AG04450 (cell line): ENCODE results near the gene PARD3B. TPM values are rescaled to one million over a fixed set of nuclear protein-coding genes. Genes with fewer than 3 reads are reported as not detected.

Experiments used
- CTCF ChIA-PET: fragments of 300-600, 350-600 bp; formaldehyde crosslinking; extraction: SDS; loops from one replicate; lab custom pipeline; 2022; ENCODE audit warnings: antibody characterized with exemption, inconsistent platforms; lab: Charles Lee
- POLR2A ChIA-PET: fragments of 350-600 bp; formaldehyde crosslinking; extraction: SDS; loops from one replicate; lab custom pipeline; 2021; ENCODE audit warnings: antibody characterized with exemption, inconsistent platforms; lab: Yijun Ruan, JAX
- DNase-seq: peaks from one replicate; pipeline ENCODE4 v3.0.0-alpha.2; 2011; ENCODE audit warnings: low read depth, low spot score
- H3K27ac ChIP-seq: one replicate; pipeline ENCODE4 v1.5.1; 2012; ENCODE audit warnings: low read depth, low read length, control low read depth
- H3K27me3 ChIP-seq: one replicate; pipeline ENCODE4 v1.6.0; 2012; ENCODE audit warnings: low read length; ENCODE audit not compliant: control insufficient read depth, insufficient read depth
- H3K4me3 ChIP-seq: 2 replicates; pipeline ENCODE4 v1.5.1; 2011; ENCODE audit warnings: mild to moderate bottlenecking, low read depth, low read length, control low read depth
- H3K9me3 ChIP-seq: 2 replicates; pipeline ENCODE4 v1.5.1; 2012; ENCODE audit warnings: low read length; ENCODE audit not compliant: control insufficient read depth, insufficient read depth
- polyA plus RNA-seq: library from polyadenylated mRNA; depleted of rRNA; stranded (reverse); fragments of >200 nt; gene quantifications from 2 replicates; pipeline ENCODE4 v1.2.3, GENCODE V29; 2011
- TF ChIP-seq, protein P1 (sequence below): IDR thresholded peaks from 2 replicates; pipeline ENCODE4 v1.5.1; 2011; ENCODE audit warnings: low read depth, low read length, control low read depth, inconsistent platforms

Gene PARD3B
- polyA plus RNA-seq, 1 experiment, result 8.5 TPM

GRCh38 chr2:205288686-205289085 lies 743.4 kb downstream of the PARD3B start:
- H3K27me3 ChIP-seq, result no peaks in the 10 kb centered on the region
- TF ChIP-seq, protein P1, sequence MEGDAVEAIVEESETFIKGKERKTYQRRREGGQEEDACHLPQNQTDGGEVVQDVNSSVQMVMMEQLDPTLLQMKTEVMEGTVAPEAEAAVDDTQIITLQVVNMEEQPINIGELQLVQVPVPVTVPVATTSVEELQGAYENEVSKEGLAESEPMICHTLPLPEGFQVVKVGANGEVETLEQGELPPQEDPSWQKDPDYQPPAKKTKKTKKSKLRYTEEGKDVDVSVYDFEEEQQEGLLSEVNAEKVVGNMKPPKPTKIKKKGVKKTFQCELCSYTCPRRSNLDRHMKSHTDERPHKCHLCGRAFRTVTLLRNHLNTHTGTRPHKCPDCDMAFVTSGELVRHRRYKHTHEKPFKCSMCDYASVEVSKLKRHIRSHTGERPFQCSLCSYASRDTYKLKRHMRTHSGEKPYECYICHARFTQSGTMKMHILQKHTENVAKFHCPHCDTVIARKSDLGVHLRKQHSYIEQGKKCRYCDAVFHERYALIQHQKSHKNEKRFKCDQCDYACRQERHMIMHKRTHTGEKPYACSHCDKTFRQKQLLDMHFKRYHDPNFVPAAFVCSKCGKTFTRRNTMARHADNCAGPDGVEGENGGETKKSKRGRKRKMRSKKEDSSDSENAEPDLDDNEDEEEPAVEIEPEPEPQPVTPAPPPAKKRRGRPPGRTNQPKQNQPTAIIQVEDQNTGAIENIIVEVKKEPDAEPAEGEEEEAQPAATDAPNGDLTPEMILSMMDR, result no peak
- CTCF ChIA-PET, result no interaction called here
- H3K9me3 ChIP-seq, result no peaks in the 10 kb centered on the region
- no peak overlapping the region for H3K27ac ChIP-seq
- no peak overlapping the region for H3K4me3 ChIP-seq
- no peak for DNase-seq
- POLR2A ChIA-PET, result no interaction called here

GRCh38 chr2:205290299-205290698 lies 745.0 kb downstream of the PARD3B start:
- Histone ChIP-seq H3K9me3 (no peaks in the 10 kb centered on the region), H3K27ac (no peak overlapping the region), H3K27me3 (no peaks in the 10 kb centered on the region), H3K4me3 (no peak overlapping the region)
- CTCF ChIA-PET, result interaction anchor here (0.7 kb wide), 1 partner anchor 34 kb away, joined by 4 read pairs; no protein-coding TSS in a partner anchor
- TF ChIP-seq, protein P1, result no peak
- no peak for DNase-seq
- POLR2A ChIA-PET, result interaction anchor here (0.6 kb wide), 1 partner anchor 29 kb away, joined by 3 read pairs; no protein-coding TSS in a partner anchor

- Histone ChIP-seq H3K27me3 (no peaks in the 10 kb centered on the region), H3K9me3 (no peaks in the 10 kb centered on the region), H3K4me3 (no peak overlapping the region), H3K27ac (no peak overlapping the region)
- no peak for DNase-seq
- TF ChIP-seq, protein P1, result no peak
- ChIA-PET CTCF (interaction anchor here (1.2 kb wide), 1 partner anchor 383 kb away, joined by 4 read pairs; no protein-coding TSS in a partner anchor), POLR2A (no interaction called here)
These were observed 747.5 kb downstream of the PARD3B start for GRCh38 chr2:205292665-205293295.

- CTCF ChIA-PET, result no interaction called here
- TF ChIP-seq, protein P1, result no peak
- DNase-seq, result no peak
- Histone ChIP-seq H3K27ac (no peak overlapping the region), H3K4me3 (no peak overlapping the region), H3K9me3 (no peaks in the 10 kb centered on the region), H3K27me3 (no peaks in the 10 kb centered on the region)
- POLR2A ChIA-PET, result no interaction called here
These were observed 748.3 kb downstream of the PARD3B start for GRCh38 chr2:205293559-205293958.

GRCh38 chr2:205296959-205297358 lies 751.7 kb downstream of the PARD3B start:
- TF ChIP-seq, protein P1, result no peak

More at GRCh38 chr2:205296959-205297358, 751.7 kb downstream of the PARD3B start:
- ChIA-PET CTCF (no interaction called here), POLR2A (no interaction called here)
- no peaks in the 10 kb centered on the region for H3K27me3 ChIP-seq
- H3K4me3 ChIP-seq, result no peak overlapping the region
- H3K27ac ChIP-seq, result no peak overlapping the region
- no peaks in the 10 kb centered on the region for H3K9me3 ChIP-seq
- no peak for DNase-seq
